B cell (primary cell): Measurements from ENCODE around the gene SLC35E3. TPM values are rescaled to one million over a fixed set of nuclear protein-coding genes. Genes with fewer than 3 reads are reported as not detected.

Experiments used
- ATAC-seq: fragments of 200-7000 bp; cut with Tn5 transposase; one replicate; pipeline ENCODE4 v1.10.0; 2021; ENCODE audit warnings: low read depth, mild to moderate bottlenecking, moderate number of reproducible peaks, moderate library complexity
- CTCF ChIA-PET: fragments of 350-600 bp; sonication (Branson Sonifier 250); formaldehyde crosslinking; loops from one replicate; lab custom pipeline; 2021; ENCODE audit warnings: antibody characterized with exemption, inconsistent platforms; lab: Charles Lee
- POLR2A ChIA-PET: fragments of 350-600 bp; sonication (Branson Sonifier 250); formaldehyde crosslinking; loops from one replicate; lab custom pipeline; 2021; ENCODE audit warnings: antibody characterized with exemption; lab: Charles Lee
- DNase-seq: peaks from one replicate; pipeline ENCODE4 v3.0.0; 2013
- H2AFZ ChIP-seq: 2 replicates; pipeline ENCODE4 v1.6.1; 2012; ENCODE audit warnings: mild to moderate bottlenecking, low read depth, low read length; ENCODE audit not compliant: insufficient read depth, poor library complexity, severe bottlenecking
- H3K27ac ChIP-seq, 2 donors: 1 replicate in 1 of 2; 2 replicates in 1 of 2; pipeline ENCODE4 v1.5.1; 2012 to 2013; ENCODE audit warnings: low read length in 2 of 2, mild to moderate bottlenecking in 2 of 2, moderate library complexity in 1 of 2
- H3K27me3 ChIP-seq, 4 experiments: fragments of 200-600 bp in 1 of 4; sonication (generic) in 1 of 4; replicated peaks in 1 of 4; 1 replicate in 2 of 4; 2 replicates in 2 of 4; pipeline versions ENCODE4 v1.6.1 to v1.7.0; 2013 to 2016; ENCODE audit warnings: low read length in 3 of 4, mild to moderate bottlenecking in 2 of 4, mixed read lengths in 1 of 4, moderate library complexity in 1 of 4; ENCODE audit not compliant: insufficient read depth in 4 of 4, control insufficient read depth in 3 of 4; ENCODE audit errors: control extremely low read depth in 1 of 4
- H3K36me3 ChIP-seq, 2 experiments: replicated peaks in 1 of 2; 1 replicate in 1 of 2; 2 replicates in 1 of 2; pipeline versions ENCODE4 v1.6.1 to v1.7.1; 2013; ENCODE audit warnings: low read length in 1 of 2; ENCODE audit not compliant: insufficient read depth in 2 of 2, control insufficient read depth in 1 of 2; ENCODE audit errors: control extremely low read depth in 1 of 2, extremely low read depth in 1 of 2
- H3K4me1 ChIP-seq, 2 donors: fragments of 200-600 bp in 1 of 2; sonication (generic) in 1 of 2; 1 replicate in 1 of 2; 2 replicates in 1 of 2; pipeline versions ENCODE4 v1.5.1 to v1.6.1; 2013 to 2017; ENCODE audit warnings: low read length in 2 of 2; ENCODE audit not compliant: control insufficient read depth in 2 of 2, insufficient read depth in 2 of 2
- H3K4me2 ChIP-seq: replicated peaks from 2 replicates; pipeline ENCODE3; 2012; ENCODE audit warnings: mild to moderate bottlenecking, low read depth, low read length; ENCODE audit not compliant: poor library complexity, severe bottlenecking
- H3K4me3 ChIP-seq, 5 experiments: fragments of 200-600 bp in 1 of 5; sonication (generic) in 1 of 5; 1 replicate in 3 of 5; 2 replicates in 2 of 5; pipeline versions ENCODE4 v1.5.1 to v1.7.0; 2011 to 2016; ENCODE audit warnings: low read length in 4 of 5, mild to moderate bottlenecking in 4 of 5, low read depth in 2 of 5, control low read depth in 1 of 5, moderate library complexity in 1 of 5; ENCODE audit not compliant: insufficient read depth in 1 of 5; ENCODE audit errors: control extremely low read depth in 1 of 5, extremely low read depth in 1 of 5
- H3K79me2 ChIP-seq: fragments of 200-600 bp; sonication (generic); one replicate; pipeline ENCODE4 v1.6.0; 2016; ENCODE audit warnings: low read length; ENCODE audit not compliant: control insufficient read depth, insufficient read depth
- H3K9ac ChIP-seq: fragments of 200-600 bp; sonication (generic); 2 replicates; pipeline ENCODE4 v1.6.1; 2017; ENCODE audit warnings: mild to moderate bottlenecking, low read length, moderate library complexity
- H3K9me3 ChIP-seq, 3 donors: one replicate each; pipeline versions ENCODE4 v1.6.1 to v1.7.1; 2013; ENCODE audit warnings: low read length in 2 of 3; ENCODE audit not compliant: control insufficient read depth in 2 of 3, insufficient read depth in 1 of 3; ENCODE audit errors: control extremely low read depth in 1 of 3
- H4K20me1 ChIP-seq: 2 replicates; pipeline ENCODE4 v1.6.0; 2012; ENCODE audit warnings: mild to moderate bottlenecking, low read length; ENCODE audit not compliant: insufficient read depth, control insufficient read depth, poor library complexity, severe bottlenecking
- H3K27ac Mint-ChIP-seq: one replicate; pipeline ENCODE4 v1.8.0; 2021; ENCODE audit warnings: mixed read lengths
- H3K27me3 Mint-ChIP-seq: one replicate; pipeline ENCODE4 v1.8.0; 2021; ENCODE audit warnings: mixed read lengths
- H3K4me1 Mint-ChIP-seq: one replicate; pipeline ENCODE4 v1.8.0; 2021; ENCODE audit warnings: mixed read lengths
- H3K4me3 Mint-ChIP-seq: one replicate; pipeline ENCODE4 v1.8.0; 2021; ENCODE audit warnings: mixed read lengths
- H3K9me3 Mint-ChIP-seq: one replicate; pipeline ENCODE4 v1.8.0; 2022; ENCODE audit warnings: mixed read lengths; ENCODE audit not compliant: insufficient read depth
- EZH2 ChIP-seq: IDR thresholded peaks from 2 replicates; pipeline ENCODE4 v1.6.1; 2012; ENCODE audit warnings: borderline replicate concordance, low read depth, mild to moderate bottlenecking, moderate library complexity, low read length; ENCODE audit not compliant: insufficient read depth, poor library complexity, severe bottlenecking
- WGBS: methylation state at CpG from one replicate; pipeline ENCODE4 v1.1.5; 2013; ENCODE audit warnings: missing lambda C conversion rate; ENCODE audit not compliant: insufficient coverage; 5-methylcytosine and 5-hydroxymethylcytosine counted together
- intact Hi-C: fragments of 100-400 bp; cut with micrococcal nuclease; formaldehyde crosslinking; loops from one replicate; pipeline ENCODE4 v1.10.0; 2022
- polyA plus RNA-seq: library from polyadenylated mRNA; depleted of rRNA; stranded (reverse); fragments of >200 nt; gene quantifications from 2 replicates; pipeline ENCODE4 v1.2.3, GENCODE V29; 2012
- total RNA-seq, 2 donors: library from RNA; stranded (reverse); fragments of 120-200 nt in 1 of 2; gene quantifications; 1 replicate in 1 of 2; 2 replicates in 1 of 2; pipeline versions ENCODE4 v1.2.3 to v1.2.4, GENCODE V29; 2013 to 2022
- TF ChIP-seq, protein P1 (sequence below): fragments of 200-600 bp; IDR thresholded peaks from one replicate; pipeline ENCODE4 v1.8.0; 2022; ENCODE audit warnings: antibody characterized with exemption, mild to moderate bottlenecking

The SLC35E3 gene
- total and polyA plus RNA-seq, 2 donors (not counting 1 experiment from before 2014, with no cell fraction given) = 7.0 to 15.1 TPM

- TF ChIP-seq, protein P1, sequence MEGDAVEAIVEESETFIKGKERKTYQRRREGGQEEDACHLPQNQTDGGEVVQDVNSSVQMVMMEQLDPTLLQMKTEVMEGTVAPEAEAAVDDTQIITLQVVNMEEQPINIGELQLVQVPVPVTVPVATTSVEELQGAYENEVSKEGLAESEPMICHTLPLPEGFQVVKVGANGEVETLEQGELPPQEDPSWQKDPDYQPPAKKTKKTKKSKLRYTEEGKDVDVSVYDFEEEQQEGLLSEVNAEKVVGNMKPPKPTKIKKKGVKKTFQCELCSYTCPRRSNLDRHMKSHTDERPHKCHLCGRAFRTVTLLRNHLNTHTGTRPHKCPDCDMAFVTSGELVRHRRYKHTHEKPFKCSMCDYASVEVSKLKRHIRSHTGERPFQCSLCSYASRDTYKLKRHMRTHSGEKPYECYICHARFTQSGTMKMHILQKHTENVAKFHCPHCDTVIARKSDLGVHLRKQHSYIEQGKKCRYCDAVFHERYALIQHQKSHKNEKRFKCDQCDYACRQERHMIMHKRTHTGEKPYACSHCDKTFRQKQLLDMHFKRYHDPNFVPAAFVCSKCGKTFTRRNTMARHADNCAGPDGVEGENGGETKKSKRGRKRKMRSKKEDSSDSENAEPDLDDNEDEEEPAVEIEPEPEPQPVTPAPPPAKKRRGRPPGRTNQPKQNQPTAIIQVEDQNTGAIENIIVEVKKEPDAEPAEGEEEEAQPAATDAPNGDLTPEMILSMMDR = no peak
- no peak for TF ChIP-seq EZH2
- no peak overlapping the region for H3K27ac Mint-ChIP-seq
- H3K4me2 ChIP-seq = no peak overlapping the region
These were observed 3.5 kb downstream of the SLC35E3 start for GRCh38 chr12:68749443-68749842.

DNA sequence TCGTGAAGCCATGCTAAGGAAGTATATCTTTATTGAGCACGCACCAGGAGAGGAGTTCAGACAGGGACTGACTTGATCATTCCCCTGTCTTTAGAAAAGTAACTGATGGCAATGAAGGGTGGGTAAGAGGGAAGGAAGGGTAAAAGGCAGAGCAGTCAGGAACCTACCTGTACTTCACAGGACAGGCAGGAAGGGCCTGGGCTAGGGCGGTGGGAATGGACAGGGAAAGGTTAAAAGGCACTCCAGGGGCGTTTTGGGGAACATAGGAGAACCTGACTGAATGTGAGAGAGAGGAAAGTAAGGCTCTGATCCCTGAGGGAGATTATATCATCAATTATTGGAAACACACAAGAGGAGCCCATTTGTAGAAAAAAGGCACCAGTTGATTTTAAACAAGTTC is 3.9 kb downstream of the SLC35E3 start:
- ATAC-seq (no peak), DNase-seq (no peak)
- Mint-ChIP-seq H3K27ac (no peak overlapping the region), H3K27me3 (no peaks in the 10 kb centered on the region), H3K4me1 (peaks cover 39% of the 10 kb centered on the region), H3K9me3 (no peaks in the 10 kb centered on the region), H3K4me3 (no peak overlapping the region)
- Histone ChIP-seq H3K79me2 (peaks cover 28% of the 10 kb centered on the region), H3K9me3 (no peaks in the 10 kb centered on the region), H3K4me1 (peaks cover 18 to 19% of the 10 kb centered on the region in 2 donors), H4K20me1 (no peaks in the 10 kb centered on the region), H3K36me3 (peaks cover 6 to 16% of the 10 kb centered on the region in 2 experiments), H3K27ac (no peak overlapping the region), H3K4me3 (no peak overlapping the region), H3K4me2 (no peak overlapping the region), H3K9ac (no peak overlapping the region), H2AFZ (no peak overlapping the region), H3K27me3 (no peaks in the 10 kb centered on the region)
- intact Hi-C loops = loop anchor here (5.0 kb wide), 1 partner anchor 487 kb away; the partner anchor contains the start of gene CPSF6
- 90% methylated on average over 3 of the region's 4 CpGs for WGBS
- POLR2A ChIA-PET = no interaction called here
- CTCF ChIA-PET = no interaction called here
- no peak for TF ChIP-seq EZH2
- TF ChIP-seq, protein P1 = no peak

More at GRCh38 chr12:68749443-68749842, 3.5 kb downstream of the SLC35E3 start:
- Histone ChIP-seq H3K36me3 (peaks cover 4 to 12% of the 10 kb centered on the region in 2 experiments), H4K20me1 (no peaks in the 10 kb centered on the region), H2AFZ (no peak overlapping the region), H3K9ac (no peak overlapping the region), H3K79me2 (peaks cover 28% of the 10 kb centered on the region), H3K4me1 (peaks cover 18 to 21% of the 10 kb centered on the region in 2 donors), H3K27me3 (no peaks in the 10 kb centered on the region), H3K27ac (no peak overlapping the region), H3K9me3 (no peaks in the 10 kb centered on the region), H3K4me3 (no peak overlapping the region)
- no peak for DNase-seq
- WGBS = 95% methylated on average over 2 of the region's 3 CpGs
- H3K27me3 Mint-ChIP-seq = no peaks in the 10 kb centered on the region
- POLR2A ChIA-PET = no interaction called here
- H3K9me3 Mint-ChIP-seq = no peaks in the 10 kb centered on the region
- CTCF ChIA-PET = no interaction called here
- peaks cover 40% of the 10 kb centered on the region for H3K4me1 Mint-ChIP-seq
- intact Hi-C loops = loop anchor here (5.0 kb wide), 1 partner anchor 488 kb away; the partner anchor contains the start of gene CPSF6
- no peak for ATAC-seq
- no peak overlapping the region for H3K4me3 Mint-ChIP-seq
